Fibroblast of the aortic adventitia (primary cell): Measurements from ENCODE around the gene ANKRD28. TPM values are rescaled to one million over a fixed set of nuclear protein-coding genes. Genes with fewer than 3 reads are reported as not detected.

Source experiments
- DNase-seq: peaks from one replicate; pipeline ENCODE4 v3.0.0-alpha.2; 2010; ENCODE audit warnings: low read depth
- H3K4me3 ChIP-seq: 2 replicates; pipeline ENCODE4 v1.5.1; 2011; ENCODE audit warnings: low read depth, mild to moderate bottlenecking, control low read depth, low read length, moderate library complexity
- CTCF ChIP-seq: IDR thresholded peaks from 2 replicates; pipeline ENCODE4 v1.5.1; 2011; ENCODE audit warnings: mild to moderate bottlenecking, low read length, control low read depth, inconsistent platforms; ENCODE audit not compliant: insufficient read depth
- total RNA-seq: library from RNA; depleted of rRNA; stranded (reverse); fragments of >200 nt; gene quantifications from 2 replicates; pipeline ENCODE4 v1.2.3, GENCODE V29; 2012; ENCODE audit warnings: low replicate concordance

ANKRD28 gene
- total RNA-seq, 1 donor: 121 TPM

- no peak overlapping the region for H3K4me3 ChIP-seq
- no peak for TF ChIP-seq CTCF
- peak; percentile 88 for DNase-seq
These were observed 162.6 kb downstream of the ANKRD28 start for GRCh38 chr3:15635121-15635661.

- no peak overlapping the region for H3K4me3 ChIP-seq
- no peak for DNase-seq
- TF ChIP-seq CTCF: no peak
These were observed 163.1 kb downstream of the ANKRD28 start for GRCh38 chr3:15634671-15635070.

- DNase-seq: peak; percentile 48
- H3K4me3 ChIP-seq: no peak overlapping the region
- TF ChIP-seq CTCF: no peak
These were observed 163.8 kb downstream of the ANKRD28 start for GRCh38 chr3:15633766-15634598.

- DNase-seq: no peak
- no peak for TF ChIP-seq CTCF
- no peak overlapping the region for H3K4me3 ChIP-seq
These were observed 164.6 kb downstream of the ANKRD28 start for GRCh38 chr3:15633159-15633558.

- no peak overlapping the region for H3K4me3 ChIP-seq
- DNase-seq: no peak
- no peak for TF ChIP-seq CTCF
These were observed 165.6 kb downstream of the ANKRD28 start for GRCh38 chr3:15632212-15632580.

- DNase-seq: no peak
- TF ChIP-seq CTCF: no peak
- no peak overlapping the region for H3K4me3 ChIP-seq
These were observed 166.2 kb downstream of the ANKRD28 start for GRCh38 chr3:15631426-15632211.
